Astrocyte (in vitro differentiated cells and primary cell): Measurements from ENCODE around the gene SKIC2. TPM values are rescaled to one million over a fixed set of nuclear protein-coding genes. Genes with fewer than 3 reads are reported as not detected.

ENCODE experiments used
- DNase-seq: peaks from one replicate; pipeline ENCODE4 v3.0.0-alpha.2; 2010; ENCODE audit warnings: low read depth
- FAIRE-seq: peaks from 2 replicates; lab custom pipeline; 2011; peaks lifted over from hg19 to GRCh38; lab: Jason Lieb, UNC
- H2AFZ ChIP-seq: 2 replicates; pipeline ENCODE4 v1.6.0; 2012; ENCODE audit warnings: low read depth, low read length, inconsistent platforms
- H3K27ac ChIP-seq: 2 replicates; pipeline ENCODE4 v1.5.1; 2011; ENCODE audit warnings: low read depth, low read length, inconsistent platforms
- H3K27me3 ChIP-seq: 2 replicates; pipeline ENCODE4 v1.6.0; 2011; ENCODE audit warnings: low read length, inconsistent platforms; ENCODE audit not compliant: insufficient read depth
- H3K36me3 ChIP-seq: 2 replicates; pipeline ENCODE4 v1.5.1; 2011; ENCODE audit warnings: low read length, inconsistent platforms; ENCODE audit not compliant: insufficient read depth
- H3K4me1 ChIP-seq: 2 replicates; pipeline ENCODE4 v1.5.1; 2011; ENCODE audit warnings: low read length, inconsistent platforms; ENCODE audit not compliant: insufficient read depth
- H3K4me2 ChIP-seq: 2 replicates; pipeline ENCODE4 v1.6.0; 2012; ENCODE audit warnings: low read length, inconsistent platforms
- H3K4me3 ChIP-seq: 2 replicates; pipeline ENCODE4 v1.5.1; 2011; ENCODE audit warnings: low read depth, mild to moderate bottlenecking, low read length, inconsistent platforms; ENCODE audit not compliant: insufficient read depth
- H3K79me2 ChIP-seq: 2 replicates; pipeline ENCODE4 v1.6.0; 2012; ENCODE audit warnings: mild to moderate bottlenecking, low read length, inconsistent platforms; ENCODE audit not compliant: insufficient read depth
- H3K9ac ChIP-seq: 2 replicates; pipeline ENCODE4 v1.6.0; 2012; ENCODE audit warnings: mild to moderate bottlenecking, low read length, inconsistent platforms
- H3K9me3 ChIP-seq: 2 replicates; pipeline ENCODE4 v1.5.1; 2012; ENCODE audit warnings: low read depth, mild to moderate bottlenecking, low read length, inconsistent platforms; ENCODE audit not compliant: insufficient read depth
- H4K20me1 ChIP-seq: 2 replicates; pipeline ENCODE4 v1.6.0; 2012; ENCODE audit warnings: low read length, inconsistent platforms; ENCODE audit not compliant: insufficient read depth
- H3K27ac Mint-ChIP-seq: one replicate; pipeline ENCODE4 v1.8.0; 2021; ENCODE audit warnings: mild to moderate bottlenecking, mixed read lengths; ENCODE audit not compliant: unreplicated experiment
- H3K27me3 Mint-ChIP-seq: one replicate; pipeline ENCODE4 v1.8.0; 2021; ENCODE audit warnings: low read depth, mixed read lengths; ENCODE audit not compliant: unreplicated experiment
- H3K36me3 Mint-ChIP-seq: one replicate; pipeline ENCODE4 v1.8.0; 2021; ENCODE audit warnings: low read depth, mixed read lengths; ENCODE audit not compliant: unreplicated experiment
- H3K4me1 Mint-ChIP-seq: one replicate; pipeline ENCODE4 v1.8.0; 2021; ENCODE audit warnings: low read depth, mixed read lengths; ENCODE audit not compliant: unreplicated experiment
- H3K4me3 Mint-ChIP-seq: one replicate; pipeline ENCODE4 v1.8.0; 2021; ENCODE audit warnings: mild to moderate bottlenecking, moderate library complexity, mixed read lengths; ENCODE audit not compliant: unreplicated experiment
- H3K9me3 Mint-ChIP-seq: one replicate; pipeline ENCODE4 v1.8.0; 2021; ENCODE audit warnings: mild to moderate bottlenecking, mixed read lengths; ENCODE audit not compliant: unreplicated experiment
- CTCF ChIP-seq: IDR thresholded peaks from 2 replicates; pipeline ENCODE4 v1.5.1; 2011; ENCODE audit warnings: low read depth, mild to moderate bottlenecking, inconsistent platforms, low read length, moderate library complexity; ENCODE audit not compliant: insufficient read depth
- EZH2 ChIP-seq: IDR thresholded peaks from 2 replicates; pipeline ENCODE4 v1.6.1; 2012; ENCODE audit warnings: mild to moderate bottlenecking, low read length, inconsistent platforms; ENCODE audit not compliant: insufficient read depth
- total RNA-seq: library from RNA; stranded (reverse); gene quantifications from 2 replicates; pipeline ENCODE4 v1.2.1, GENCODE V29; 2021

Gene SKIC2
- total RNA-seq, 1 donor from 2014 or later: 79.1 TPM

GRCh38 chr6:31927242-31927862 is 31.6 kb upstream of the SKIC2 start, which contains the start of gene C2:
Gene C2 (plus strand): TSS chr6:31927717. CDS start chr6:31927753, 36 bp downstream.
- H3K9ac ChIP-seq: no peak within 1 kb of the TSS
- no peak for FAIRE-seq
- no peak within 1 kb of the TSS for H3K4me2 ChIP-seq

GRCh38 chr6:31927863-31928671 is 30.9 kb upstream of the SKIC2 start:
- Histone ChIP-seq H3K27ac (no peak overlapping the region), H3K27me3 (peaks cover 10% of the 10 kb centered on the region), H4K20me1 (no peaks in the 10 kb centered on the region), H2AFZ (no peak overlapping the region), H3K4me1 (no peaks in the 10 kb centered on the region), H3K4me3 (no peak overlapping the region), H3K4me2 (no peak overlapping the region), H3K36me3 (no peaks in the 10 kb centered on the region), H3K9ac (no peak overlapping the region), H3K79me2 (no peaks in the 10 kb centered on the region), H3K9me3 (no peaks in the 10 kb centered on the region)
- Mint-ChIP-seq H3K36me3 (peaks cover 3% of the 10 kb centered on the region), H3K4me1 (no peaks in the 10 kb centered on the region), H3K27ac (no peak overlapping the region), H3K27me3 (peaks cover 31% of the 10 kb centered on the region), H3K4me3 (no peak overlapping the region), H3K9me3 (peaks cover 3% of the 10 kb centered on the region)
- TF ChIP-seq CTCF (no peak), EZH2 (no peak)
- no peak for FAIRE-seq
- no peak for DNase-seq

More at GRCh38 chr6:31927242-31927862, 31.6 kb upstream of the SKIC2 start, which contains the start of gene C2:
- peaks cover 3% of the 10 kb centered on the region for H3K9me3 Mint-ChIP-seq
- H3K9me3 ChIP-seq: no peaks in the 10 kb centered on the region
- no peak within 1 kb of the TSS for H3K4me3 Mint-ChIP-seq
- H3K79me2 ChIP-seq: no peaks in the 10 kb centered on the region
- no peak within 1 kb of the TSS for H2AFZ ChIP-seq
- peaks cover 31% of the 10 kb centered on the region for H3K27me3 Mint-ChIP-seq
- no peaks in the 10 kb centered on the region for H3K4me1 ChIP-seq
- peaks cover 2% of the 10 kb centered on the region for H3K36me3 Mint-ChIP-seq
- H3K4me3 ChIP-seq: no peak within 1 kb of the TSS
- H3K27me3 ChIP-seq: peaks cover 10% of the 10 kb centered on the region
- no peaks in the 10 kb centered on the region for H3K4me1 Mint-ChIP-seq
- no peak for TF ChIP-seq EZH2
- TF ChIP-seq CTCF: no peak
- H4K20me1 ChIP-seq: no peaks in the 10 kb centered on the region
- H3K27ac ChIP-seq: no peak within 1 kb of the TSS
- no peak for DNase-seq
- no peaks in the 10 kb centered on the region for H3K36me3 ChIP-seq
- H3K27ac Mint-ChIP-seq: no peak within 1 kb of the TSS

GRCh38 chr6:31928672-31928939 is 30.4 kb upstream of the SKIC2 start:
- H3K9ac ChIP-seq: no peak overlapping the region
- H3K79me2 ChIP-seq: no peaks in the 10 kb centered on the region
- H4K20me1 ChIP-seq: no peaks in the 10 kb centered on the region
- no peaks in the 10 kb centered on the region for H3K4me1 ChIP-seq
- Mint-ChIP-seq H3K36me3 (peaks cover 7% of the 10 kb centered on the region), H3K4me3 (no peak overlapping the region), H3K27me3 (peaks cover 36% of the 10 kb centered on the region), H3K4me1 (no peaks in the 10 kb centered on the region), H3K27ac (no peak overlapping the region), H3K9me3 (peaks cover 6% of the 10 kb centered on the region)
- H3K9me3 ChIP-seq: no peaks in the 10 kb centered on the region
- no peak for TF ChIP-seq EZH2
- H2AFZ ChIP-seq: no peak overlapping the region
- H3K27ac ChIP-seq: no peak overlapping the region
- peaks cover 10% of the 10 kb centered on the region for H3K27me3 ChIP-seq
- H3K36me3 ChIP-seq: no peaks in the 10 kb centered on the region
- H3K4me2 ChIP-seq: no peak overlapping the region
- DNase-seq: no peak
- no peak overlapping the region for H3K4me3 ChIP-seq
- no peak for FAIRE-seq
